SU-DHL-6 (cell line): ENCODE data around the gene ABCG2.

Experiments
- CTCF ChIP-seq: fragments of 200-600 bp; sonication (generic); IDR thresholded peaks from one replicate; pipeline ENCODE4 v1.5.1; 2017; ENCODE audit warnings: antibody characterized with exemption, mild to moderate bottlenecking, low read length, moderate library complexity; ENCODE audit not compliant: insufficient read depth, poor library complexity, severe bottlenecking
- EZH2phosphoT487 ChIP-seq: fragments of 200-600 bp; sonication (generic), shearing (Covaris generic); conservative IDR thresholded peaks from 2 replicates; pipeline ENCODE4 v1.6.1; 2018; ENCODE audit warnings: mild to moderate bottlenecking, antibody characterized with exemption, low read length, moderate library complexity, mixed read lengths

GRCh38 chr4:88101165-88101564 lies 57.3 kb downstream of the ABCG2 start:
- TF ChIP-seq CTCF (no peak), EZH2phosphoT487 (no peak)
